Activated CD4-positive, CD25-positive, alpha-beta regulatory T cell treated with anti-CD3 and anti-CD28 coated beads, Interleukin-2, amount 50 U/mL, for 16 hours (primary cell): ENCODE data around the gene NRP2.

Source experiments
- DNase-seq: peaks from one replicate; pipeline ENCODE4 v3.0.0-alpha.2; 2020; ENCODE audit warnings: low read depth, low spot score

Gene NRP2

DNA sequence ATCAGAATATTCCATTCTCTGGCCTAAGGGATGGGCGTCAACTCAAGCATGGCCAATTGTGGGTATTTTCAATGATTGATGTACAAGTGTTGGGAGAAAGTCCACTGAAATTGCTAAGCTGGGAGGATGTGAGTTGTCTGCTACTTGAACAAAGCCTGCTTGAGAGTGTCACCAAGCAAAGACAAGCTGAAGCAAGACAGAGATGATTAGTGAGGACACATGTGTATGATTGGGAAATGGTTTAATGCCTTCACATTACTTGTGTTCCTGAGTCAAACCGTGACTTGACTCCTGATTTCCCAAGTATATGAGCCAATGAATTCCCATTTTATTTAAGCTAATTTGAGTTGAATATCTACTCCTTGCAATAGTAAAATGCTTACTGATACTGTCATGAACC, 23.7 kb upstream of the NRP2 start:
- DNase-seq: no peak

DNA sequence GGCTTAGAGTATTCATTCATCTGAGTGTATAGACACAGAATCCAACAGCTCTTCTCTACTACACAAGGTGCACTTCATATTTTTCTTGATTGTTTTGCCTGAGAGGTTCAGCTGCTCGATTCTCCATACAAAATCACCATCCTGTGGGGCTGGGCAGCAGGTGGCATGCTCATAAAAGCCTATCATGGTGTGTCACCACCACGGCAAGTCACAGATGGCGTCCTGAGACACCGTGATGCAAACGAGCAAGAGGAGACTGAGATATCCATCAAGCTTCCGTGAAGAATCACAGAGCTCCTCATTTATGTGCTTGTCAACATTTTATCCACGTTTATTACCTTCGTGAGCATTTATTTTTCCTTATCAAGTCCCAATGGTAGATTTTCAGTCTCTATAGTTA, 22.4 kb upstream of the NRP2 start:
- no peak for DNase-seq

DNA sequence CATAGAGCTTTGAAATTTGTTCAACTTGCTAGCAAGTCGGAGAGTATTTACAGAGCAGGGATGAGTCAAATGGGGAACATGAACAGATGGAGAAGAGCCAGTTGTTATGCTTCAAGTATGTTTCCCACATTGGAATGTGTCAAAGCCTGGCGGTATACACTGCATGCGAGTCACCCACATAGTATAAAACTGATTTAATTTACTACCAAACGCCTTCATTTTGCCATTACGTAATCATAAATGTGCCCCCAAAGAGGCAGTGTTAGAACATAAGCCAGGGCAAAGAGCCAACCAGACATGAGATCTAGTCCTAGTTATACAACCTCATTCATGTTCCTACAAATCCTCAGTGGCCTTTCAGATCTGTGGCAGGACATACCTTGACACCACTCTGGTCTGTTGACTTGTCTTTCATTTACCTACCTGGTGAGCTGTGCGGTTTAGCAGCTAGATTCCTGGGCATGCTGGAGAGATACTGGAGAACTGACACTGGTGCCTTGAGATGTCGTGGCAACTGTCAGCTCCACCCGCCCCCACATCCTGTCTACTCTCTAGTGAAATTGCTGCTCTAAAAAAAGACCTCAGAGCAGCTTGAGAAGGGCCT, 21.7 kb upstream of the NRP2 start:
- no peak for DNase-seq

DNA sequence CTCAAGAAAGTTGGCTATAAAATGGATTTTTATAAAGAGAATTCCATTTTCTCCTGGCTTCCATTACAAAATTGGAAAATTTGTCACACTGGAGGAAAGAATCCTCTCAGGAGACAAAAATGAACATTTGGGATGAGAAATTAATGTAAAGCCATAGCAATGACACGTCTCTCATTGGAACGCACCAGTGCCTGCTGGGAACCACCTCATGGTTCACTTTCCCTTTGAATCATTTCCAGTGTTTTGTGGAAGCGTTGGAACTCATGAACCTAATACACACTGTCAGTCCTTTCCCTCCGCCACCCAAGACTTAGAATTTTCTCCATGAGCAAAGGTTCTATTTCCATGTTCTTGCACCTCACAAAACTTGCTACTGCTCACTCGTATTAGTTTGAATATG, 21.0 kb upstream of the NRP2 start:
- no peak for DNase-seq

DNA sequence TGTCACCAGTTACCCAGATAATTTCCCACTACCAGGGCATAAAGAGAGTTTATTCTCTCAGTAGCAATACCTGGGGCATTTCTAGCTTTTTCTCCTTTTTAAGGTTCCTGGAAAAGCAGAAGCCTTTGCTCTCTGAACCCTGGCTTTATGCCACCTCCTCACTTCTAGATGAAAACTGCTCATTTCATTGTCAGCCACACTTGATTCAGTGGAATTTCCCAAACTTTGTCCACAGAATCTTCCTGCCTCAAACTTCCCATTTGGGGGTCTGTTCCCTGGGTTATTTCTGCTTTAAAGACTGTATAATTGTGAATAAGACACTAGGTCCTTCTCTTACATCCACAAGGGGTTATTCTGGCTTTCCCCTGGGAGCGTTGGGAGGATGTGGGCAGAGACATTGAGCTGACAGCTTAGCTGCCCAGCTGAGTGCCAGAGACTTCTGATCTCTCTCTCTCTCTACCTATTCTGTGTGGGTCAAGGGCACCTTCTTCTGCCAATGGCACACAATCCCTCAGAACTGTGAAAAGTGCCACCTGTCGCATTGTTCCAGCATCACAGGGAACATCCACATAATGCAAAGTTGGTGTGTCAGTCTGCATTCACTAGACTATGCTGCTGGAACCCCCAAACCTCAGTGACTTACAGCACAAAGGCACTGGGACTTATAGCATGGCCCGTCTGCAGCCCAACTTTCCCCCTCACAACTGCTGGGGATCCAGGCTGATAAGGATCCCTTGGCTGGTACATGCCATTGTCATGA, 19.9 kb upstream of the NRP2 start:
- DNase-seq: no peak

DNA sequence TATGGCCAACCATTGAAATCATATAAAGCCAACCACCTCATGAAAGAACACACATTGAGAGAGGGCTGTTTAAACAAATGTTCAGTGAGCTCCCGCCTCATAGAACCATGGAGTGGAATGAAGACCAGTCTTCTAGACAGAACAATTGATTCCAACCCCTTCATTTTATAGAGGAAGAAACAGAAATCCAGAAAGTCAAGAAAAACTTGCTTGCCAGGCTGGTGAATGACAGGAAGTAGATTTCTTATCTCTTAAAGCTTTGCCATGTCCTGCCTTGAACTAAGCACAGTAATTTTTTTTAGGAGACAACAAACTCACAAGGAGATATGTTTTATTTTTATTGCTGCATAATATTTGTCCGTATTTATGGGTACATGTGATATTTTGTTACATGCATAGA, 16.5 kb upstream of the NRP2 start:
- DNase-seq: no peak

DNA sequence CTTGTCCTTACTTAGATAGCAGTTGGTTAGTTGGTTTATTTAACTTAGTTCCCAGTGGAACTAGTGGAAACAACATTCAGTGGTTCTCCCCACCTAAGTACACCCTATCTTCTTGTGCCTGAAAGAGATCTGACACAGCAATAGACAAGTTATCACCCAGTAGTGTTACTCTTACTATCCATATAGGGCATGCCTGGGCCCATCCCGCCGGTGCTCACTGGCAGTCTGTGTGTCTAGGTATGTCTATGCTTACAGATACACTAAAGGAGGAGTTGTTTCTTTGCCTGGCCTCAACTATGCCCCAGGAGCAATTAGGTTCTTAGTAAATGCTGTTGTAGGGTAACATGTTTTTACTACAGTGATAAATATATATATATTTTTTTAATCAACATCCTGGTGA, 12.0 kb upstream of the NRP2 start:
- no peak for DNase-seq

DNA sequence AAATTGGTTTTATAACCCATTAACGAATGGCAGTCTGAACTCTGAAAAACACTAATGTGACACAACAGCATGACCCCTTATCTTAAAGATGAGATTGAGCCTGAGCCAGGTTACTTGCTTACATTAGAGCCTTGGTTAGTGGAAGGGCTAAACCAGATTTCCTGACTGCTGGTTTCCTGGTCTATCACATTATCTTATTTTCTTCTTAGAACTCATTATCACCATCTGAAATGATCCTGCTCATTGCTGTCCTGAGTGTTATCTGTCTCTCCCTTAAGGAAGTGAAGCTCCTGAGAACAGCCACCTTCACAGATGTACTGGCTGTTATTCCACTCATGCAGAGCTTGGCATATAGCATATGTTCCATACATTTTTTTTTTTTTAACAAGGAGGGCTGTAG, 9.0 kb upstream of the NRP2 start:
- DNase-seq: no peak

DNA sequence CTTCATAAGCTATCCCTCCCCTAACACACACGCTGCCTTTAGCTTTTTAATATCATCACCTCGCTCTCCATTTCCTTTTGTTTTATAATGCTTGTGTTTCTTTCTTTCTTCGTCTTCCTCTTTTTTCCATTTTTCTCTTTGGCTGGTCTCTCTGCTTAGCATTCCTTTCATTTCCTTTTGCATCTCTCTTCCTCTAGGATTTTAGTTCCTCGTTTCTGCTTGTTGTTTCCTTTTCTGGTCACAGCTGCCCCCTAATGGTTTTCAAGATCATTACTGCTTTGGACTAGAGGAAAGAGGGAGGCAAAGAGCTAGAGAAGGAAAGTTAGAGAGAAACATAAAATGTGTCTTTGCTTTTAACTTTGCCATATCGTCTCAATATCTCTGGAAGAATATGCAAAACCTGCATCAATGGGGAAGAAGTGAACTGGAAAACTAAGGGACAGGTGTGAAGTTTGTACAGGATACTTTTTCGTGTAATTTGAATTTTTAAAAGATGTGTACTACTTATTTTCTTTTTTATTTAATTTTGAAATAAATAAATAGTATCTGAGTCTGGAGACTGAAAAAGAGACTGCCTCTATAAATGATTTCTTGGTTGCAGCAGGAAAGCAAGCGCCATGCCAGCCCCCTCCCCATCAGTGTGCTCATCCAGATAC, 6.3 kb upstream of the NRP2 start:
- DNase-seq: no peak

DNA sequence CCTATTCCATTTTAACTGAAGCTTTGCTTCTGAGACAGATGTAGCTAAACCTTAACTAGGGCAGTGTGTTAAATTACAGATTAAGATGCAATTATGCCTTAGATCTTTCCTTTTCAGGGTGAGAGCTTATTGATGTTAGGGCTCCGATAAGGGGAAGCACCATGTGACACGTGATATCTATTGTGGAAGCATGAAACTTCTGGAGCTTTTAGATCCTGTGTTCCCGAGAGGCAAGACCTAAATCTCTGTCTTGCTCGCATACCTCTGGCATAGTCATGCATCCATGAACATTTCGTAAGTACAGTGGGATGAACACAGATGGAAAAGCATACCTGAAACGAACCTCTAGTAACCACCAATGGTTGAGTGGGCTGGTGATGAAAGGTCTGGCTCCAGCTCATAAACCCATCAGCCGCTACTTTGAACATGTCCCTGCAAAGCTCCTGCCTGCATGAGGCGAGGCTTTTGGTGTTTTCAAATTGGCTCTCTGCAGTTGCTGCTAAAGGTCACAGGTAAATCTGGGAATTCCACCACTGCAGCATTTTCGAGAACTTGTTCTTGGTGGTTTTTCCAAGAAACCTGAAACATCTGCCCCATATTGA, 3.7 kb upstream of the NRP2 start:
- DNase-seq: no peak

DNA sequence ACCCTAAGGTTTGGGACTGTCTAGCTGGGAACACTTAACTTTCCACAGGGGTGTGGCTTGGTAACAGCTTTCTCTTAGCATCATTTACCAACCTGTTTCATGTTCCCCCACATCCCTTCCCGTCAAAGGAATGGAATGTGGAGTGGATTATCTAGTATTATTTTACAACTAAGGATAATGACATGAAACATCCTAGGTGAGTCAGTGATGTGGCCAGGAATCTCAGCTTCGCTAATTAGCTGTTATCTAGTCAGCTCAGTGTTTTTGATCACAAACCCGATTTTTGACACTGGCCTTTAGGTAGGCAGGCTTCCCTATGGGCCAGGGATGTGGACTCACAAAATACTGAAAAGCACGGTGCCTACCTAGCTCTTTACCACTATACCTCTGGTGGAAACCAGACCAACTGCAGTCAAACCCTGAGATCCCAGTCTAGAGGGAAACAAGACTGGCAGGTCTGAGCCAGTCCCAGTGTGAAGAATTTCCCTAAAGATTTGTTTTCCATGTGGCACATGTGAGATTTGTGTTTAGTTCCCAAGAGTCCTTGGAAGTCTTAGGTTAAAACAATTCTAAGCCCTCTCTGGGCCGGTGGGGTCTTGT, 2.8 kb upstream of the NRP2 start:
- no peak for DNase-seq

DNA sequence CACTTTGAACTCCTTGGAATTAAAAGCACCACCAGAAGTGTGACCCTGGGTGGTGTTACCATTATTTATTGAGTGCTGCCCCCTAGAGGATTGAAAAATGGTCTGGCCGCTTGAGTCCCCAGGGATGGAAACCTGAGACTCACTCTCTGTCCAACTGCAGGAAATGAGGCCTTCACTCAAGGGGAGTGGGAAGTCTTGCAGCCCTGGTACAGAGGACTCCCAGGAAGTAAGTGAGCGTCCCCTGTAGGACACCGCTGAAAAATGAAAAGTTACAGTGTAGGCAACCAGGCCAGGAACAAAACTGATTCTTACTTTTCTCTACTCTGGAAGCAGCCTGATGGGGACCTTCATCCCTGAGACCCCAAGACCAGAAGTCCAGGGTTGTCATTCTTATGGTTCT, 2.2 kb upstream of the NRP2 start:
- no peak for DNase-seq

DNA sequence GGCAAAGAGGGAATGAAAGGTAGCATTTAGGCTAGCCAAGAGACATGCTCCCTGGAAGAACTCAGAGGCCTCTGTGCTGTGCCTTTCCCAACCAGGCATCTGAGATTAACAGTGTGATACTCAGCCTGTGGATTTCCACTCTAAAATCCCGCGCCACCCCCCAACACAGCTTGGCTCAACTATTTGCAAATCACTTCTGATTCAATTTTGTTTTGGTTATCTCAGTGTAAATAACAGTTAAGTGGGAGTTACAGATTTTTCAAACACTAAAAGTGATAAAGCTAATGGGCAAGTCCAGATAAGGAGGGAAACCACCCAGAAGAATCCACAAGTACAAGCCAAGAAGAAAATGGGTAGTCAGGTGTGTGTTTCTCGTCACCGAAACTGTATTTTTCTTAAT, 1.4 kb upstream of the NRP2 start:
- DNase-seq: no peak

DNA sequence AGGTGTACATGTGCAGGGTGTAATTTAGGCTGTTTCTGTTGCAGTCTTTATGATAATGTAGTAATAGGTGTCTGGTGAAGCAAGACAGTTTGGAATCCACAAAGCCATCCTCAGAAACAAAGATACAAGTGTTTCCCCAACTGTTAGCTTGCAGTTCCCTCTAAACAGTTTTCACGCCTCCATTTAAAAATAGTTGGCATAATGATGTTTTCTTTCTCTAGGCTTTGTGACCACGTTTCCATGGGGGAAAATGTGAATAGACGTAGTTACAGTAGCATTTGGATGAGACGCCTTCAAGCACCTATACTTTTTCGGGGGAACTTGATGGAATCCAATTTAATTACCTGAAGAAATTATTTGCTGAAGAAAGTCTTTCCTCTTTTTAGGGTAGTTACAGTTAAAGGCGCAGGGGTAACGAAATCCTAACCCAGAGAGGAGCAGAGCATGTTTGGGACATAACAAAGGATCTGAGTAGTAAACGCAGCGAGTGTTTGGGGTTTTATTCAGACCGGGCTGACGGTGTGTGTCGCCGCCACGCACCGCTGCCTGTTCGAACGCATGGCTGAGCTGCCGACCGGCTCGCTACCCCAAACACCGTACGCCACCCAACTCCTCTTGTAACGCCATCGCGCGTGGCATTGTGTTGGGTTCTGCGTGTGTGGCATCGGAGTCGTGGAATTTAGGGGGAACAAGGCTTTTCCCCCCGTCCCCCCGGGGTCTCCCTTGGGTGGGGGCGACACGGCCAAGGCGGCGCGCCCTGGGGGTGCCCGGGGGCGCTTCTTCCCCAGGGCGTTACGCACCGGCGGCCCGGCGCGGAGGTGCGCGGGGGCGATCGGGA, 681 bp upstream of the NRP2 start:
- no peak for DNase-seq

DNA sequence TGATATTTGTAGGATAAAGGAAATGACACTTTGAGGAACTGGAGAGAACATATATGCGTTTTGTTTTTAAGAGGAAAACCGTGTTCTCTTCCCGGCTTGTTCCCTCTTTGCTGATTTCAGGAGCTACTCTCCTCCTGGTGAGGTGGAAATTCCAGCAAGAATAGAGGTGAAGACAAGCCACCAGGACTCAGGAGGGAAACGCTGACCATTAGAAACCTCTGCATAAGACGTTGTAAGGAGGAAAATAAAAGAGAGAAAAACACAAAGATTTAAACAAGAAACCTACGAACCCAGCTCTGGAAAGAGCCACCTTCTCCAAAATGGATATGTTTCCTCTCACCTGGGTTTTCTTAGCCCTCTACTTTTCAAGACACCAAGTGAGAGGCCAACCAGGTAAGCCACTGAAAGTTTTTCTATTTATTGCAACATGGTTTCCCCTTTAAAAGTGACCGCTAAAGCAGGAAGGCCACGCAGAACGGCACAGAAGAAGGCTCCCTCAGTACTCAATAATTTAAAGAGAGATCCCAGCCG, 735 bp downstream of the NRP2 start:
- DNase-seq: no peak

DNA sequence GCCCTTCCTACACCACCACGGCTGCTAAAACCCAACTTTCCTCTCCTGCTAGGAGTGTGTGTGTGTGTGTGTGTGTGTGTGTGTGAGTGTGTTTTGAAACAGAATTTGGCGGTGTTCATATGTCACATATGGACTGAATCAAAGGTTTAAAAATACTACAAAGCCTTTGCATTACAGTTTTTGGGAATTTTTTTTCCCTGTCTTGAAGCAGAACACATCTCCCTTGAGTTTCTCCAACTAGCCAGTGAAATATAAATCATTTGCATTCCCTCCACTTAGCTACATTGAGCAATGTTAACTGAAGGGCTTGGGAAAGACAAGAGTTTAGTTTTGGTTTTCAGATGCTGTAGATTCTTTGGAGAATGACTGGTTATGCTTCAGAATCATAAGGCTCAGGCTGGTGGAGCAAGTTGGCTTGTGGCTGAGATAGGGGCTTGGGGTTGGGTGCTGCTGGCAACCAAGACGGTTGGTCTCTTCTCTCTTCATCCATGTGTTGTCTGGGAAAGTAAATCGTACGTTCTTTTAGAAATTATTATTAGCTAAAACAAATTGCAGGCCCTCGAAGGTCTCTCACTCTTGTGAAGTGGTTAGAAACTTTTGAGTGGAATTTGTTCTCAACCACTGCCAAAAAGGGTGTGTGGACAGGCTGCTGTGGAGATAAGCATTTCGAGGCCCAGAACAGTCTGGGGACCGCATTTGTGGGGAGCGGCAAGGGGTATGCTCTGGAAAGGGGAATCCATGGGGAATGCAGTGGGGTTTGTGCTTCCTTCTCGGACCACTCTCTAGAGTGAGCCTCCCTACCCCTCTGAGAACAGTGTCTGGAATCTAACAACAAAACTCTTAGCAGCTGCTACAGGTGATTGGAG, 1.4 kb downstream of the NRP2 start:
- DNase-seq: no peak

DNA sequence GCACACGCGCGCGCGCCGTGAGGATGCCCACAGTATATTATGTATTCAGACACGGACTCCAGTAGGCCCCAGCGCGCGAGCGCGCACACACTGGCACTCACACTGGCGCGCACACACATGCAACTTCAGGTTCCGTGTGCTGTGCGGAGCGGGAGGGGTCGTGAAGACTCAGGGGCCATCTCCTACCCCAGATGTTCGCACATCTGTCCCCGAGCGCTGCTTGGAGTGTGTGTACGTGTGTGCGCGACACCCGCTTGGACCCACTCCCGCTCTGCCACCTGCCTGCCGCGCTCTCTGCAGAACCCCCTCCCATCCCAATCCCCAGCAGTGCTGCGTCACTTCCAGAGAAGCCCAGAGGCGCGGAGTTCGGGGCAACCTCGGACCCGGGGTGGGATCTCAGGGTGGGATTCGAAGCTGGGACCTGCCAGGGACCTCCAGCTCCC, 2.6 kb downstream of the NRP2 start:
- DNase-seq: no peak

DNA sequence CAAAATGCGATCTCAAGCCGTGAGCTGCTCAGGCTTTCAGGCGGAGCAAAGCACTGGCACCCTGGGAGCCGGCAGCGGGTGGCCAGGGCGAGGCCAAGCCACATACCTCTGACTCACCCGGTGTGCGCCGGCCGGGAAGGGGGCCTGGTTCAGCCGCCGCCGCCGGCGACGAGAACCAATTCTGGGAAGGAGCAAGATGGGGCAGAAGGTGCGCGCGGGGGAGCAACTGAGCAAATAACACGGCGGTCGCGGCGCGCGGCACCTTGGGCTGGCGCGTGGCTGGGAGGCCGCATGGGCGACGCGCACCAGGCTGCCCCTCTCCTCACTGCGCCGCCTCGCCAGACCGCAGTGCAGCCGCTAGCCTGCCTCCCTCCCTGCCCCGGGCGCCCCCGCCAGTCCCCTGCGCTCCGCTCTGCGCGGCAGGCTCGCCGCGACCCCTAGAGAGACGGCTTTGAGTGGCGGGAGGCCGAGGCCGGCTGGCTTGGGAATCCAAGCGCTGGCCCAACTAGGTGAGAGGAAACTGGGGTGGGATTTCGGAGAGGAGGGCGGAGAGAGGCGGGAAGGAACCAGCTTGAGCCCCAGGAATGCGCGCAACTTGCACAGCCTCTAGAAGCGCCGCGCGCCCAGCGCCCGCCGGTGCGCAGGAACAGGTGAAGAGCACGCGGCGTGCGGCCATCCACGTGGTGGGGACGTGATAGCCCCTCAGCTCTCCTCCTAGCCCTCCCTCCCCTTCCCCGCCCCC, 3.2 kb downstream of the NRP2 start:
- DNase-seq: no peak

DNA sequence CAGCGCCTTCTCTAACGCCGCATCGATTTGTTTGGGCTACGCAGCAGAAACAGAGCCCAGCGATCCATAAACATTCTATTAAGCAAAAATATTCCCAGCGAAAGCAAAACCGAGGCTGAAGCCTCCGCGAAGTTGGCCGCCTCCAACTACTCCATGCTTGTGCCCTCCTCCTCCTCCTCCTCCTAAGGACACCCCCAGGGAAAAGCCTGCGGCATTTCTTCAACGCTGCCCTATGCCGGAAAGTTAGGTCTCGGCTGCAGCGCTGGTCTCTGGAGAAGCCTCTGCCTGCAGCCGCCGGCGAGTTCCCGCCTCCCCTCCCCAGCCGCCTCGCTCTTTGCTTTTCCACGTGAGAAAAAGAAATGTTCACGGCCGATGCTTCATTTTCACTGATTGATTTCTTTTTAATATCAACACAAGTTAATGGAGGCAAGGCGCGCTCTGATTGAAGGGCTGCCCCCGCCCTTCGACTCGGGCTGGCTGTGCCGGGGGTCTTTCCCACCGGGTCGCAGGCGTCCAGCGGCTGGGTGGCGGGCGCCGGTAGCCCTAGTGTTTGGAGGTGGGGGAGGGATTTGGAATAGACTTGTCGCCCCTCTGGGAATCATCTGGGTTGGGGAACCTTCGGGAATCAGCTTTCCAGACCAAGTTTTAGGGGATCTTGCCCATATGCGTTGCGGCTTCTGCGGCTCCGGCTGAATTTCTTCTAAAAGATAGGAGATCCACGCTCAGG, 3.9 kb downstream of the NRP2 start:
- DNase-seq: no peak
